ENCODE data around the gene TXNRD1.
A peak's percentile ranks its signal among the peaks of the same experiment; 100 is the strongest.

The TXNRD1 gene

GRCh38 chr12:104315326-104316224, 100.0 kb downstream of the TXNRD1 start:
- DNase-seq (ENCODE audit: low read depth) = peak; percentile 41
- TF ChIP-seq CTCF (conservative IDR thresholded peaks at IDR 0.05; ENCODE audit: low read depth, low read length) = no peak
- no peak overlapping the region for H3K4me3 ChIP-seq (ENCODE audit: low read depth, low read length)

- H3K4me3 ChIP-seq (ENCODE audit: low read depth, low read length) = no peak overlapping the region
- TF ChIP-seq CTCF (conservative IDR thresholded peaks at IDR 0.05; ENCODE audit: low read depth, low read length) = no peak
- DNase-seq (ENCODE audit: low read depth) = no peak
Observed at GRCh38 chr12:104316936-104317335, 101.4 kb downstream of the TXNRD1 start.

GRCh38 chr12:104317538-104318210, 102.1 kb downstream of the TXNRD1 start:
- no peak overlapping the region for H3K4me3 ChIP-seq (ENCODE audit: low read depth, low read length)
- no peak for TF ChIP-seq CTCF (conservative IDR thresholded peaks at IDR 0.05; ENCODE audit: low read depth, low read length)
- DNase-seq (ENCODE audit: low read depth) = no peak

GRCh38 chr12:104319028-104319427, 103.4 kb downstream of the TXNRD1 start:
- H3K4me3 ChIP-seq (ENCODE audit: low read depth, low read length) = no peak overlapping the region
- TF ChIP-seq CTCF (conservative IDR thresholded peaks at IDR 0.05; ENCODE audit: low read depth, low read length) = no peak
- DNase-seq (ENCODE audit: low read depth) = no peak

GRCh38 chr12:104319918-104320626, 104.5 kb downstream of the TXNRD1 start:
- DNase-seq (ENCODE audit: low read depth) = no peak
- H3K4me3 ChIP-seq (ENCODE audit: low read depth, low read length) = no peak overlapping the region
- TF ChIP-seq CTCF (conservative IDR thresholded peaks at IDR 0.05; ENCODE audit: low read depth, low read length) = no peak

- DNase-seq (ENCODE audit: low read depth) = no peak
- H3K4me3 ChIP-seq (ENCODE audit: low read depth, low read length) = no peak overlapping the region
- no peak for TF ChIP-seq CTCF (conservative IDR thresholded peaks at IDR 0.05; ENCODE audit: low read depth, low read length)
Observed at GRCh38 chr12:104320627-104321024, 105.0 kb downstream of the TXNRD1 start.

Measured in choroid plexus epithelial cell (primary cell).